ENCODE data around the gene GPS1. TPM values are rescaled to one million over a fixed set of nuclear protein-coding genes. Genes with fewer than 3 reads are reported as not detected.
"Not testable (repeated sequence)": the region's sequence is repeated elsewhere in the genome, so short reads cannot be mapped to it uniquely, and the experiment has no call there.

GPS1 gene
- total RNA-seq, 2 donors from 2014 or later = 54.6 to 62.7 TPM

GRCh38 chr17:82037092-82037888 lies 14.4 kb upstream of the GPS1 start, which contains the start of gene DCXR:
DCXR (minus strand) TSS chr17:82037697; CDS start chr17:82037682, 15 bp downstream.
- intact Hi-C loops (cut with DNase I) = loop anchor here in 1 of 2 donors (10.0 kb wide), 1 partner anchor 288 kb away; no protein-coding TSS in a partner anchor
- peak; percentile 99 for DNase-seq (ENCODE audit: low spot score)

- no peak for DNase-seq (ENCODE audit: low spot score)
- intact Hi-C loops (cut with DNase I) = loop anchor here in 1 of 2 donors (10.0 kb wide), 1 partner anchor 287 kb away; no protein-coding TSS in a partner anchor
Observed at GRCh38 chr17:82037889-82038195, 13.9 kb upstream of the GPS1 start.

GRCh38 chr17:82038796-82039409 lies 12.8 kb upstream of the GPS1 start:
- intact Hi-C loops (cut with DNase I) = loop anchor here in 1 of 2 donors (10.0 kb wide), 1 partner anchor 286 kb away; no protein-coding TSS in a partner anchor
- DNase-seq (ENCODE audit: low spot score) = not testable (repeated sequence)

GRCh38 chr17:82039695-82040299 lies 11.9 kb upstream of the GPS1 start:
- DNase-seq (ENCODE audit: low spot score) = no peak
- intact Hi-C loops (cut with DNase I) = loop anchor here in 1 of 2 donors (10.0 kb wide), 1 partner anchor 285 kb away; no protein-coding TSS in a partner anchor

GRCh38 chr17:82041144-82041814 lies 10.4 kb upstream of the GPS1 start:
- no peak for DNase-seq (ENCODE audit: low spot score)
- intact Hi-C loops (cut with DNase I) = no loop called here

- no peak for DNase-seq (ENCODE audit: low spot score)
- intact Hi-C loops (cut with DNase I) = no loop called here
Observed at GRCh38 chr17:82042649-82043048, 9.0 kb upstream of the GPS1 start.

- DNase-seq (ENCODE audit: low spot score) = no peak
- intact Hi-C loops (cut with DNase I) = no loop called here
Observed at GRCh38 chr17:82043507-82043906, 8.2 kb upstream of the GPS1 start.

GRCh38 chr17:82045936-82046484 lies 5.7 kb upstream of the GPS1 start:
- DNase-seq (ENCODE audit: low spot score) = no peak
- intact Hi-C loops (cut with DNase I) = no loop called here

GRCh38 chr17:82046903-82047302 lies 4.8 kb upstream of the GPS1 start:
- intact Hi-C loops (cut with DNase I) = no loop called here
- DNase-seq (ENCODE audit: low spot score) = no peak

GRCh38 chr17:82047379-82047778 lies 4.3 kb upstream of the GPS1 start:
- intact Hi-C loops (cut with DNase I) = no loop called here
- DNase-seq (ENCODE audit: low spot score) = no peak

GRCh38 chr17:82047914-82048570 lies 3.7 kb upstream of the GPS1 start:
- intact Hi-C loops (cut with DNase I) = no loop called here
- DNase-seq (ENCODE audit: low spot score) = no peak

GRCh38 chr17:82048571-82048971 lies 3.1 kb upstream of the GPS1 start:
- no peak for DNase-seq (ENCODE audit: low spot score)
- intact Hi-C loops (cut with DNase I) = no loop called here

GRCh38 chr17:82049106-82049505 lies 2.6 kb upstream of the GPS1 start:
- intact Hi-C loops (cut with DNase I) = no loop called here
- no peak for DNase-seq (ENCODE audit: low spot score)

GRCh38 chr17:82049521-82049971 lies 2.2 kb upstream of the GPS1 start:
- no peak for DNase-seq (ENCODE audit: low spot score)
- intact Hi-C loops (cut with DNase I) = no loop called here

- intact Hi-C loops (cut with DNase I) = no loop called here
- no peak for DNase-seq (ENCODE audit: low spot score)
Observed at GRCh38 chr17:82050152-82050760, 1.4 kb upstream of the GPS1 start.

GRCh38 chr17:82050761-82051641 lies 697 bp upstream of the GPS1 start:
- no peak for DNase-seq (ENCODE audit: low spot score)
- intact Hi-C loops (cut with DNase I) = no loop called here

- intact Hi-C loops (cut with DNase I) = no loop called here
- DNase-seq (ENCODE audit: low spot score) = no peak
Observed at GRCh38 chr17:82052638-82053059, 951 bp downstream of the GPS1 start.

All from posterior vena cava (tissue), 2 donors.